A549 (cell line): ENCODE measurements around the gene TFEB. TPM values are rescaled to one million over a fixed set of nuclear protein-coding genes. Genes with fewer than 3 reads are reported as not detected.

Source experiments
- ATAC-seq, 2 experiments: fragments of 200-7000 bp in 1 of 2; fragments of >200 bp in 1 of 2; cut with Nextera tagmentation in 1 of 2; cut with Tn5 transposase in 1 of 2; 3 replicates each; pipeline versions ENCODE4 v1.8.0 to v1.9.1; 2018 to 2020; ENCODE audit warnings: mild to moderate bottlenecking in 1 of 2, moderate library complexity in 1 of 2
- CTCF ChIA-PET: fragments of 300-600 bp; sonication (Branson Sonifier 250); formaldehyde crosslinking; extraction: SDS; loops from one replicate; lab custom pipeline; 2021; ENCODE audit warnings: antibody characterized with exemption, inconsistent platforms; lab: Yijun Ruan, JAX
- POLR2A ChIA-PET: fragments of 350-600 bp; formaldehyde crosslinking; extraction: SDS; loops from one replicate; lab custom pipeline; 2021; ENCODE audit warnings: antibody characterized with exemption, inconsistent platforms; lab: Yijun Ruan, JAX
- DNase-seq, 2 experiments: peaks; one replicate each; pipeline versions ENCODE4 v3.0.0 to v3.0.0-alpha.2; 2011 to 2016; ENCODE audit warnings: low read depth in 1 of 2, low spot score in 1 of 2
- FAIRE-seq: peaks from 2 replicates; lab custom pipeline; 2011; peaks lifted over from hg19 to GRCh38; lab: Jason Lieb, UNC
- H3K27ac ChIP-seq, 2 experiments: fragments of >200 bp; sonication (Bioruptor Twin); formaldehyde crosslinking; 3 replicates each; pipeline ENCODE4 v1.5.1; 2016 to 2017
- H3K4me1 ChIP-seq: fragments of >200 bp; sonication (Bioruptor Twin); formaldehyde crosslinking; 3 replicates; pipeline ENCODE4 v1.6.1; 2016
- H3K4me2 ChIP-seq: fragments of >200 bp; sonication (Bioruptor Twin); formaldehyde crosslinking; 3 replicates; pipeline ENCODE4 v1.6.1; 2016
- H3K4me3 ChIP-seq: fragments of >200 bp; sonication (Bioruptor Twin); formaldehyde crosslinking; 3 replicates; pipeline ENCODE4 v1.5.1; 2016
- H3K9me3 ChIP-seq: fragments of >200 bp; sonication (Bioruptor Twin); formaldehyde crosslinking; 3 replicates; pipeline ENCODE4 v1.6.1; 2016
- BHLHE40 ChIP-seq: IDR thresholded peaks from 2 replicates; pipeline ENCODE4 v1.6.1; 2012; ENCODE audit warnings: low read depth, low read length, inconsistent platforms
- CBX2 ChIP-seq: fragments of 200-600 bp; sonication (generic); IDR thresholded peaks from 2 replicates; pipeline ENCODE4 v1.6.1; 2016; ENCODE audit warnings: low read depth, mild to moderate bottlenecking, borderline replicate concordance
- CHD4 ChIP-seq: fragments of 200-600 bp; sonication (generic); IDR thresholded peaks from 2 replicates; pipeline ENCODE4 v1.6.1; 2016; ENCODE audit warnings: antibody characterized with exemption, mild to moderate bottlenecking, borderline replicate concordance
- EHF ChIP-seq: fragments of 250-450 bp; sonication (Bioruptor Pico); IDR thresholded peaks from 2 replicates; pipeline ENCODE4 v1.5.0; 2020; ENCODE audit warnings: mild to moderate bottlenecking
- EHMT2 ChIP-seq: fragments of 200-600 bp; sonication (generic); IDR thresholded peaks from 2 replicates; pipeline ENCODE4 v1.6.1; 2016; ENCODE audit warnings: antibody characterized with exemption, low read depth, mild to moderate bottlenecking, moderate library complexity
- ESRRA ChIP-seq: fragments of 150-350 bp; IDR thresholded peaks from 2 replicates; pipeline ENCODE4 v1.6.1; 2014; ENCODE audit warnings: mild to moderate bottlenecking, low read length, borderline replicate concordance
- FOSB ChIP-seq: fragments of 250-450 bp; sonication (Bioruptor Pico); IDR thresholded peaks from 2 replicates; pipeline ENCODE4 v1.5.0; 2020; ENCODE audit warnings: mild to moderate bottlenecking, moderate library complexity
- FOXS1 ChIP-seq: fragments of 250-450 bp; sonication (Bioruptor Pico); IDR thresholded peaks from 2 replicates; pipeline ENCODE4 v1.5.0; 2020; ENCODE audit warnings: mild to moderate bottlenecking, moderate library complexity
- HDAC2 ChIP-seq: fragments of 200-600 bp; sonication (generic); IDR thresholded peaks from 2 replicates; pipeline ENCODE4 v1.6.1; 2016
- HES2 ChIP-seq: fragments of >200 bp; sonication (Bioruptor Twin); formaldehyde crosslinking; IDR thresholded peaks from 2 replicates; pipeline ENCODE4 v1.6.1; 2016
- HEYL ChIP-seq: fragments of 250-450 bp; sonication (Bioruptor Pico); IDR thresholded peaks from 2 replicates; pipeline ENCODE4 v1.8.0; 2021; ENCODE audit warnings: mild to moderate bottlenecking, moderate library complexity
- KDM5A ChIP-seq: fragments of 200-600 bp; sonication (generic); IDR thresholded peaks from 2 replicates; pipeline ENCODE4 v1.6.1; 2016; ENCODE audit warnings: antibody characterized with exemption, mild to moderate bottlenecking
- MAFK ChIP-seq: fragments of 450-650 bp; IDR thresholded peaks from 2 replicates; pipeline ENCODE4 v1.6.1; 2014; ENCODE audit not compliant: partially characterized antibody
- MYC ChIP-seq: IDR thresholded peaks from 2 replicates; pipeline ENCODE4 v1.6.1; 2012; ENCODE audit warnings: mild to moderate bottlenecking, inconsistent platforms, low read length, improper control_type of control experiment, borderline replicate concordance
- PHF8 ChIP-seq: fragments of 200-600 bp; sonication (generic); IDR thresholded peaks from 2 replicates; pipeline ENCODE4 v1.6.1; 2016; ENCODE audit warnings: low read depth, mild to moderate bottlenecking, antibody characterized with exemption, moderate library complexity, borderline replicate concordance
- POLR2A ChIP-seq: IDR thresholded peaks from 2 replicates; pipeline ENCODE4 v1.6.1; 2012; ENCODE audit warnings: mild to moderate bottlenecking, low read length
- RAD21 ChIP-seq, 2 experiments: fragments of >200 bp in 1 of 2; sonication (Bioruptor Twin) in 1 of 2; formaldehyde crosslinking in 1 of 2; IDR thresholded peaks in 1 of 2; conservative IDR thresholded peaks in 1 of 2; 2 replicates in 1 of 2; 3 replicates in 1 of 2; pipeline ENCODE4 v1.6.1; 2012 to 2018; ENCODE audit warnings: inconsistent platforms in 1 of 2
- RARB ChIP-seq: fragments of 250-450 bp; sonication (Bioruptor Pico); IDR thresholded peaks from 2 replicates; pipeline ENCODE4 v1.8.0; 2021; ENCODE audit warnings: mild to moderate bottlenecking, moderate library complexity
- RCOR1 ChIP-seq: fragments of 150-350 bp; IDR thresholded peaks from 2 replicates; pipeline ENCODE4 v1.6.1; 2014; ENCODE audit warnings: antibody characterized with exemption, low read length, low read depth
- RFX5 ChIP-seq: fragments of 450-650 bp; IDR thresholded peaks from 2 replicates; pipeline ENCODE4 v1.7.1; 2014; ENCODE audit warnings: antibody characterized with exemption, mild to moderate bottlenecking, moderate library complexity
- RNF2 ChIP-seq: fragments of 200-600 bp; sonication (generic); IDR thresholded peaks from 2 replicates; pipeline ENCODE4 v1.6.1; 2016; ENCODE audit warnings: low read depth, mild to moderate bottlenecking, antibody characterized with exemption, moderate library complexity, borderline replicate concordance
- SMC3 ChIP-seq: fragments of >200 bp; sonication (Bioruptor Twin); formaldehyde crosslinking; IDR thresholded peaks from 3 replicates; pipeline ENCODE4 v1.6.1; 2018; ENCODE audit warnings: inconsistent platforms
- TFCP2L1 ChIP-seq: fragments of 250-450 bp; sonication (Bioruptor Pico); IDR thresholded peaks from 2 replicates; pipeline ENCODE4 v1.5.0; 2021; ENCODE audit warnings: mild to moderate bottlenecking
- WGBS: methylation state at CpG from one replicate; pipeline ENCODE4 v1.1.6; 2017; ENCODE audit errors: missing lambda C conversion rate; 5-methylcytosine and 5-hydroxymethylcytosine counted together
- polyA plus RNA-seq, 4 experiments: library from polyadenylated mRNA; depleted of rRNA in 3 of 4; stranded (reverse); fragments of >200 nt; fragmentation: RNase III in 1 of 4; extraction: RNeasy Plus Mini Kit Qiagen cat#74134 plus additional on column Dnase treatment in 1 of 4; gene quantifications; 2 replicates in 3 of 4; 3 replicates in 1 of 4; pipeline ENCODE4 v1.2.3, GENCODE V29; 2011 to 2017

Gene TFEB
- polyA plus RNA-seq, 2 of the 4 experiments (the other 2 are of a cell fraction) = 3.1 to 6.1 TPM

GRCh38 chr6:41733707-41734665, 1.4 kb downstream of the TFEB start:
- H3K27ac ChIP-seq = peak overlapping the region; percentile 95 to 99
- FAIRE-seq (no peak), ATAC-seq (peak; percentile 72 to 91), DNase-seq (peak; percentile 75 to 85)
- no peaks in the 10 kb centered on the region for H3K9me3 ChIP-seq
- 0% methylated on average over 2 of the region's 73 CpGs for WGBS
- POLR2A ChIA-PET = interaction anchor here (0.6 to 2.2 kb wide), 8 partner anchors 10 to 317 kb away, joined by 3 to 29 read pairs (median 5); partner anchors contain the start of genes PRICKLE4 and TOMM6
- TF ChIP-seq PHF8 (no peak), CBX2 (no peak), RCOR1 (no peak), KDM5A (no peak), RARB (CRISPR knock-in tag) (no peak), CHD4 (no peak), BHLHE40 (no peak), RAD21 (conservative IDR thresholded peaks at IDR 0.05 in 1 of 2, IDR thresholded peaks at IDR 0.05 in 1 of 2) (0 out of 5 replicates have a peak, but pooled peaks of 1 of the 2 experiments have one; percentile 16), POLR2A (peak; percentile 8; the same call in 1 of the 2 replicates), ESRRA (no peak), EHMT2 (no peak)
- H3K4me3 ChIP-seq = peak overlapping the region; percentile 90
- peaks cover 31% of the 10 kb centered on the region for H3K4me1 ChIP-seq
- H3K4me2 ChIP-seq = peak overlapping the region; percentile 100
- CTCF ChIA-PET = interaction anchor here (1.0 to 6.8 kb wide), 13 partner anchors 11 to 366 kb away, joined by 3 to 65 read pairs (median 4); no protein-coding TSS in a partner anchor

GRCh38 chr6:41733360-41733706, 2.1 kb downstream of the TFEB start:
- no peak for DNase-seq
- TF ChIP-seq RCOR1 (no peak), HES2 (no peak), FOXS1 (no peak), RAD21 (conservative IDR thresholded peaks at IDR 0.05 in 1 of 2, IDR thresholded peaks at IDR 0.05 in 1 of 2) (no peak), FOSB (CRISPR knock-in tag) (no peak), EHMT2 (no peak), SMC3 (no peak), KDM5A (no peak), BHLHE40 (no peak), EHF (no peak), HEYL (no peak), MAFK (no peak), HDAC2 (no peak), RFX5 (no peak), MYC (no peak), RNF2 (no peak), TFCP2L1 (CRISPR knock-in tag) (no peak)
- H3K9me3 ChIP-seq = no peaks in the 10 kb centered on the region
- peak overlapping the region; percentile 100 for H3K4me2 ChIP-seq
- POLR2A ChIA-PET = interaction anchor here (1.4 to 2.2 kb wide), 5 partner anchors 9 to 55 kb away, joined by 5 to 29 read pairs (median 10); partner anchors contain the start of genes PRICKLE4 and TOMM6
- WGBS = 37% methylated on average over 10 of the region's 11 CpGs
- CTCF ChIA-PET = interaction anchor here (1.0 to 6.8 kb wide), 10 partner anchors 10 to 365 kb away, joined by 3 to 65 read pairs (median 10); no protein-coding TSS in a partner anchor
- no peak for ATAC-seq
- FAIRE-seq = no peak
- H3K4me3 ChIP-seq = peak overlapping the region; percentile 90
- H3K27ac ChIP-seq = peak overlapping the region; percentile 95 to 99
- H3K4me1 ChIP-seq = peaks cover 31% of the 10 kb centered on the region
